ENCODE results near the gene HS3ST6.

- TF ChIP-seq CTCF (IDR thresholded peaks at IDR 0.05): no peak
- TF ChIP-seq POLR2A (IDR thresholded peaks at IDR 0.05): no peak
These were observed 15.5 kb downstream of the HS3ST6 start for GRCh38 chr16:1902547-1903219.
